T-helper 9 cell (primary cell): ENCODE data around the gene PYGO2.
"Not testable (repeated sequence)": the region's sequence is repeated elsewhere in the genome, so short reads cannot be mapped to it uniquely, and the experiment has no call there.

ENCODE experiments used
- DNase-seq: peaks from one replicate; pipeline ENCODE4 v3.0.0-alpha.2; 2020

The PYGO2 gene

DNA sequence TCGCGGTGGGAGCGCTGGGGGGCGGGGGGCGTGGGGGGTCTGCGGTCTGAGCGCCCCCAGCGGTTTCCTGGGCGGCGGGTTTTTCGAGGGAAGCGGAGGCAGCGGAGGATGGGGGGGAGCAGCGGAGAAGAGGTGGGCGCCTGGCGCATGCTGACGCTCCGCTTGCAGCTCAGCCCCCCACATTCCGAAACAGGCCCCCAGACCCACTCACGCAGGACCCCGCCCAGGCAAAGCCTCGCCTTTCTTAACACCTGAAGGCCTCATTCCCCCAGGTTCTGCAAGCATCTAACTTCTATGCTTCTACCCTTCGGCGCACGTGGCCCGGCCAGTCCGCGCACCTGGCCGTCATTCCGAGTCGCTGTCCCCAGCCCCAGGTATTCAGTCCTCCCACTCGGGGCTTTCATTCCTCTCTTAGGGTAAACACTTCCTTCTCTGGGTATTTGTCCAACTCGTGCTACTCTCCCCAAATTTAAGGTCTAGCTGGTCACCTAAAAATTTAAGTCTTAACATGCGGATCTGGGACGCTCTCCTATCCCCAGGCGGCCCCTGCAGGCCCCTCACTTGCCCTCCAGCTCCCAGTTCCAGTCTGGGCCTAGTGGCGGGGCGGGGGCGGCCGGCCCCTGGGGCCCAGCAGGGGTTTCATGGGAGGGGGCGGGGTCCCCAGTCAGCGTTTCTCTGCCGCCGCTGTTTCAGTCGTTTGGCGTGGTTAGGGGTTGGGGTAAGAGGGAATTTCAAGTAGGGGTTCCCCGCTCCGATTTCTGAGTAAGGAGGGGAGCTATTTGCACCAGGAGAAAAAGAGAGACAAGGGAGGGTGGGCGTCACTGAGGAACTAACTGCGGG lies 38.2 kb upstream of the PYGO2 start:
- peak; percentile 43 for DNase-seq

DNA sequence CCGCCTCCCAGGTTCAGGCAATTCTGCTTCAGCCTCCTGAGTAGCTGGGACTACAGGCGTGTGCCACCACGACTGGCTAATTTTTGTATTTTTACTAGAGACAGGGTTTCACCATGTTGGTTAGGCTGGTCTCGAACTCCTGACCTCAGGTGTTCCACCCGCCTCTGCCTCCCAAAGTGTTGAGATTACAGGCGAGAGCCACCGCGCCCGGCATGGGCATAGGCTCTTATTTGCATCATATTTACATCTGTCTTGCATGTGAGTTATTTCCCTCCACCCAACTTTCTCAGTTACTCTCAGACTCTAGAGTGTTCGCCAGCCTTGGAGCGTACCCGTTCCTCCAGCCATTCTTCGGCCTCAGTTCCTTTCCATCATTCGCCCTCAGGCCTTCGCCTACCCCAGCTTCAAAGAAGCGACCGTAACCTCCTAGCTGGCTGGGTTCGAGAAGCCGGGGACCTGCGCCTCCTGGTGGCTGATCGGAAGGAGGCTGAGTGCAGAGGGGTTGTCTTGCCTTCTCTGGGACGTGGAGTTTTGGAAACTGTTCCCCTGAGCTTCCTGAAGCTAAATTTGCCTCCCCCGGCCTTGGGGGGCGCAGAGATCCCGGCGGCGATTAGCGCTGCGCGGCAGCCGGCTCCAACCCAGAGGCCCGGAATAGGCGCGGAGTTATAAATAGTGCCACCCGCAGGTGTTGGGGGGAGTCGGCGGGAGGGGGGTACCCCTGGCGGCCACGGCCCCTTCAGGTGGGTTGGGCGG lies 37.4 kb upstream of the PYGO2 start:
- DNase-seq = peak; percentile 47

DNA sequence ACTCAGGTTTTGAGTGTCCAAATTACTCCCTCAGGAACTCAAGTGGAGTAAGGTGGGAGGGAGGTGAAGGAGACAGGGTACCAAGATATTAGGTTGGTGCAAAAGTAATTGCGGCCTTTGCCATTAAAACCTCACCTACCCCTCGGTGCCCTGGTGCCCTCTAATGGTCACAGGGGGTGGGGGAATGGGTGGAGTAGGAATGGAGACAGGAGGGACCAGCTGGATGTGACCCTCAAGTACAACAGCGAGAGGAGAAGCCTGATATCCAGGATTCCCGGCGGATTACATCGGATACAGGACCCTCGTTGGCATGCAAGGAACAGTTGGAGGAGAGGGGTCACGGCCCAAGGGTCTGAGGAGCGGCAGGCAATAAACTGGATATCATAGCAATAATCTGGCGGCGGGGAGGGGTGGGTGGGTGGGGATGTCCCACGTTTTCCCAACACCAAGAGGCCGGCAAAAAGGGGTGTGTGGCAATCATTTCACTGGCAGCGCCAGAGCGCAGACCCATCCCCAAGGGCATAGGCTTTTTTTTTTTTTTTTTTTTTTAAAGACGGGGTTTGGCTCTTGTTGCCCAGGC lies 36.7 kb upstream of the PYGO2 start:
- DNase-seq = no peak

DNA sequence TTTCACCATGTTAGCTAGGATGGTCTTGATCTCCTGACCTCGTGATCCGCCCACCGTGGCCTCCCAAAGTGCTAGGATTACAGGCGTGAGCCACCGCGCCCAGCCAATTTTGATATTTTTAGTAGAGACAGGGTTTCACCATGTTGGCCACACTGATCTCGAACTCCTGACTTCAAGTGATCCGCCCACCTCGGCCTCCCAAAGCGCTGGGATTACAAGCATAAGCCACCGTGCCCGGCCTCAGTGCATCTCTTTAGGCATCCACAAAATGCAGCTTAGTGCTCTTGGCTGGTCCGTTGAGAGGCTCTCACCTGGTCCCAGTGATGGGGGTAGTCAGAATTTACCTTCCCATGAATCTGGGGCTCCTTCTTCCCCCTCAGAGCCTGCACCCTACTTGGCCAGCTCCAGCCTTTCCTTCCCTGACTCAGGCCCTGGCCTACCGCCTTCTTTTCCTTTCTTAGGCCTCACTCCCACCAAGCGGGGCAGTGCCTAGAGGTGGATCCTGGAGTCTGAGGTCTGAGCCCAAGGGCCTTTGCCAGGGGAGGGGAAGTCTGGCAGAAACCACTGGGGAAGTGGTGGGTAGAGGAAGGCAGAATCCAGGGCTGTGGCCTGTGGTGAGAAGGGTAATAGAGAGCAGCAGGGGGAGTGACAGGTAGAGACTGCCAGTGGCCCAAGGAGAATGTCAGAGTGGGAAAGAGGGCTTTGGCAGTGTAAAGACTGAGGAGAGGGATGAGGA lies 35.6 kb upstream of the PYGO2 start:
- DNase-seq = no peak

DNA sequence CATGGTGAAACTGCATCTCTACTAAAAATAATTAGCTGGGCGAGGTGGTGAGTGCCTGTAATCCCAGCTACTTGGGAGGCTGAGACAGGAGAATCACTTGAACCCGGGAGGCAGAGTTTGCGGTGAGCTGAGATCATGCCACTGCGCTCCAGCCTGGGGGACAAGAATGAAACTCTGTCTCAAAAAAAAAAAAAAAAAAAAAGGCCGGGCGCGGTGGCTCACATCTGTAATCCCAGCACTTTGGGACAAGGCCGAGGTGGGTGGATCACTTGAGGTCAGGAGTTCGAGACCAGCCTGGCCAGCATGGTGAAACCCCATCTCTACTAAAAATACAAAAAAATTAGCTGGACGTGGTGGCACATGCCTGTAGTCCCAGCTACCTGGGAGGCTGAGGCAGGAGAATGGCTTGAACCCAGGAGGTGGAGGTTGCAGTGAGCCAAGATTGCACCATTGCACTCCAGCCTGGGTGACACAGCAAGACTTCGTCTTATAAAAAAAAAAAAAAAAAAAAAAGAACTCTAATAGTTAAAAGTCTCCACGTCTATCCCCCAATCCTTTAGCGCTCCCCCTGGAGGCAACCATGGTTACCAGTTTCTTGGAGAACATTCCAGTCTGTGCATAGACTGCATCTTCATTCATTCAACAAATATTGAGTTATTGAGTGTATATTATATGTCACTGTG lies 33.9 kb upstream of the PYGO2 start:
- not testable (repeated sequence) for DNase-seq

DNA sequence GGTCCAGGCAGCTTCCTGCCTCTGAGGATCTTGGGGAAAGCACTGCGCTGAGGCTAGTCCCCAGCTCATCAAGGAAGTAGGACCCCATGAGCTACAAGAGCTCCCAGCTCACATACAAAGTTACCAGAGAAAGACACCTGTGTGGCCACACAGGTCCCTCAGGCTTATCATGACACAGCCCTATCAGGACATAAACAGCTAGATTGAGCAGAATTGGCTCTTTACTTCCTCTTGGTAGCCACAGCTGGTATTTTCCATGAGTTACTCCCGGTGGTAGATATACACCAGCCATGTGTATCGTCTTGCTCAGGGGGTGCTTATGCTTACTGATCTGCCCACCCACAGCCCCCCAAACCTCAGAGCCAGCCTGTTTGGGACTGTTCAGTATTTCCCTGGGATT lies 33.0 kb upstream of the PYGO2 start:
- DNase-seq = no peak

DNA sequence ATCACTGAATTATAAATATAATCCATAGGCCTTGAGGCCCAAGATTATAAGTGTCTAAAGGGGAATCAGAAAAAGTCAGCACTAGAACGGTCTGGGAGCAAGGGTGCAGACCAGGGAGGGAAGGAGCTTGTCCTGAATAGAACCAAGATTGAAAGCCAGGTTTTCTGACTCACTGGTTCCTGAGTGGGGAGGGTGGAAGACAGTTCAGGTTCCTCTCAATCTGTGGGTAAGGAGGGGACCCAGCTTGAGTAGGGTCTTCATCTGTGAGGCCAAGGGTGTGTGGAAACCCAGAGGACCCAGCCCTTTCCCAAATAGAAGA lies 32.6 kb upstream of the PYGO2 start:
- no peak for DNase-seq

DNA sequence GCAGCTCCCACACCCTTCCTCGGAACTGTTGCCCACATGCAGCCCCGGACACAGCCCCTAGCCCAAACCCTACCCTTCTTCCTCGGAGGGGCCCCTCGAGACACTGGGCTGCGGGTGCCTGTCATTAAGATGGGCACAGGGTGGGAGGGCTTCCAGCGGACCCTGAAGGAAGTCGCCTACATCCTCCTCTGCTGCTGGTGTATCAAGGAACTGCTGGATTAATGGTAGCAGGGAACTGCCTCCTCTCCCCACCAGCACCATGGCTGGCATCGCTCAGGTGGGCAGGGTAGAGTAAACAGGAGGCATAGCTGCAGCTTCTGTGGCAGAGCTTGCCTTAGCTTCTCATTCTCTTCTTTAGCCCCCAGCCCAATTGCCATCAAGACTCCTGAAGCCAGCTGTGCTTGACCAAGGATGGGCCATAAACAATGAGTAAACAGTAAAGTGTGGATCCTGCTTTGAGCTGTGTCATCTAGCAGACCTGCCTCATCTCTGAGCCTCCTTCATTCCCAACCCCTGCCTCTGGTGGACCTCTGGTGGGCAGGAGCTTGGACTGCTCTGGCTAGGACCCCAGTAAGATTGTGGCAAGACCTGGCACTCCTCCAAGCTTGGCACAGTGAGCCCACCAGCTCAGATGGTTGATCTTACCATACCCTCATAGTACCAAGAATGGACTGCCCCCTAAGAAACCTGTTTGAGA lies 32.1 kb upstream of the PYGO2 start, which contains the start of gene LENEP:
Gene LENEP, plus strand, starts transcription at position 15 of the 697 bp plus-strand sequence. Its CDS starts 22 bp downstream, at position 37.
- DNase-seq = no peak

DNA sequence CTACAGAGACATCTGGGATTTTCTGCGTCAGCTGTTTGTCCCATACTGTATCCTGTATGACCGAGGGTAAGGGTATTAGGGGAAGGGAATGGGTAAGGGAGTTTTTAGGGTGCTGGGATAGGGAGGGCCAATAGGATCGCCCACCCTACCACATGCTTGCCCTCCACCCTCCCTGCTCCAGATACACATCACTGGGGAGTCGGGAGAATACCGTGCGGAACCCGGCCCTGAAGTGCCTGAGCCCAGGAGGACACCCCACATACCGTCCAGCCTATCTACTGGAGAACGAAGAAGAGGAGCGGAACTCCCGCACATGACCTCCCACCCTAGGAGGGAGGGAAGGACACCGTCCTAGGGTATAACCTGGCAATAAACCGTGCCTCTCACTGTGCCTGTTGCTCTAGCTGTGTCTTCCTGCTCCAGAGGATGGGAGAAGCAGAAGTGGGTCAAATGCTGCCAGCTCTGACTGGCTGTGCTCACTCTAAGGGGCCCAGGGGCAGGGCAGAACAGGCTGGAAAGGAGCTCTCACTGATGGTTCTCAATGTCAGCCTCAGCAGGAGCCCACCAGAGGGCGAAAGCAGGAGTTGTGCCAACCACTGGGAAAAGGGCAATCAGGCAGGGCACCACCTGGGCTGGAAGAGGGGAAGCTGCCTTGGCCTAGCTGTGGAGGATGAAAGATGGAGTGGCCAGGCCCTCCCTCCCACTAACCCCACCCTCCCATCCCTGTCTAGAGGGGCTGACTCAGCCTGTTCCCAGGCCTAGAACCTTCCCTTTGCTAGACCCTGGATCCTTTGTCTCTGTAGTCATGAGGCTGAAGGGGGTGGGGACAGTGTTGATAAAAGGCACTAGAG lies 31.4 kb upstream of the PYGO2 start:
- no peak for DNase-seq

DNA sequence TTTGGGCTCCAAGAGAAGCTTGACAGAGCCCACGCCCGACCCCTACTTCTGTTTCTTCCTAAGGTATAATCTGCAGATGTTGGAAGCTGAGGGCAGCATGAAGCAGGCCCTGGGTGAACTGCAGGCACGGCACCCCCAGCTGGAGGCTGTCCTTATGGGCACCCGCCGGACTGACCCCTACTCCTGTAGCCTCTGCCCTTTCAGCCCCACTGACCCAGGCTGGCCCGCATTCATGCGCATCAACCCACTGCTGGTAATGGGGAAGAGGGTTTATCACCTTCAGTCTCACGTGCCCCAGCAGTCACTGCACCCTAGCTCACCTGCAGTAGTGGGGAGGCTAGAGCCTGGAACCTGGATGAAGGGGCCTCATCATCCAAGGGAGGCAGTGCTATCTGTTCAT lies 28.7 kb upstream of the PYGO2 start:
- DNase-seq = no peak

DNA sequence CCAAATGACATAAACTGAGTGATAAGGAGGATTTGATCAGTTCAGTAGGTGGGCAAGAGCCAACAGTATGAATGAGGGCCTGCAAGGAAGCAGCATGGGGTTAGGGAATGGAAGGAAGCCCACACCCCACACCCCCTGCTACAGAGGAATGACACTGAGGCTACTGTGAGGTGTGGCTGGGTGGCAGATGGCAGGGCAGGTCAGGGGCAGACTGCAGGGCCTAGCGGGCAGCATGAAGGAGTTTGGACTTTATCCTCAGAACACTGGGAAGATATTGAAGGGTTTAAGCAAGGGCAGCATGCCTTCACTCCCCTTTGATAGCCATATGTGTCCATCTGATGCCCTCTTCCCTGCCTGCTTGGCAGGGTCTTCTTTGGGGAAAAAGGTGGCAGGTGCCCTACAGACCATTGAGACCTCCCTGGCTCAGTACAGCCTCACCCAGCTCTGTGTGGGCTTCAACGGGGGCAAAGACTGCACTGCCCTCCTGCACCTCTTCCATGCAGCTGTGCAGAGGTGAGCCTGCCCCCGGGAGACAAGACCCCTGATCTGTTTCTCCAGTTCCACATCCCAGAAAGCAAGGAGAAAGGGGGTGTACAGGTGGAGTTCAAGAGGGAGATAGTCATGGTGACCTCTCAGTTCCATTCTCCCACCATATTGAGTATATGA lies 27.7 kb upstream of the PYGO2 start:
- DNase-seq = no peak

DNA sequence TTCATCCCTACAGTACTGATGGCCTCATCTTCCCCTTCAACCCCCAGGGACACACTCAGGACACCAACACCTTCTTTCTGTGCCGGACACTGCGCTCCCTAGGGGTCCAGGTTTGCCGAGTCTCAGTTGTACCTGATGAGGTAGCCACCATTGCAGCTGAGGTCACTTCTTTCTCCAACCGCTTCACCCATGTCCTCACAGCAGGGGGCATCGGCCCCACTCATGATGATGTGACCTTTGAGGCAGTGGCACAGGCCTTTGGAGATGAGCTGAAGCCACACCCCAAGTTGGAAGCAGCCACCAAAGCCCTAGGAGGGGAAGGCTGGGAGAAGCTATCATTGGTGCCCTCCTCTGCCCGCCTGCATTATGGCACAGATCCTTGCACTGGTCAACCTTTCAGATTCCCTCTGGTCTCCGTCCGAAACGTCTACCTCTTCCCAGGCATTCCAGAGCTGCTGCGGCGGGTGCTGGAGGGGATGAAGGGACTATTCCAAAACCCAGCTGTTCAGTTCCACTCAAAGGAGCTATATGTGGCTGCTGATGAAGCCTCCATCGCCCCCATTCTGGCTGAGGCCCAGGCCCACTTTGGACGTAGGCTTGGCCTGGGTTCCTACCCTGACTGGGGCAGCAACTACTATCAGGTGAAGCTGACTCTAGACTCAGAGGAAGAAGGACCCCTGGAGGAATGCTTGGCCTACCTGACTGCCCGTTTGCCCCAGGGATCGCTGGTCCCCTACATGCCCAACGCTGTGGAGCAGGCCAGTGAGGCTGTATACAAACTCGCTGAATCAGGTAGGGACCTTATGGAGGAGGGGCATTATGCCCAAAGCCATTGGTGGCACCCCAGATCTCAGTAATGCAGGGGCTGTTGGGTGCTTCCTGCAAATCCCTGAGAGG lies 26.7 kb upstream of the PYGO2 start:
- DNase-seq = no peak

DNA sequence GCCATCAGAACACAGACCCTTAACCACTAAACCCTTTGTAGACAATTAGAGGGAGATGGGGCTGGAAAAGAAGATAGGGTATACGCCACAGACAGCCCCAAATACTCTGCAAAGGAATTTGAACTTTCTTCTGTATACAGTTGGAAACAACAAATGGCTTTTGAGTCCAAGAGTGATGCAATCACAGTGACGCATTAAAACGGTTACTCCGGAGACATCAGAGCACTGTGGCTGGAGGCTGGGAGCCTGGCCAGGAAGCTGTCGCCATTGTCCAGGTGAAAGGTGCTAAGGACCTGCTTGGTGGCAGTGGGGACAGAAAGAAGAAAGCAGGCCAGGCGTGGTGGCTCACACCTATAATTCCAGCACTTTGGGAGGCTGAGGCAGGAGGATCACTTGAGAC lies 25.7 kb upstream of the PYGO2 start:
- no peak for DNase-seq

DNA sequence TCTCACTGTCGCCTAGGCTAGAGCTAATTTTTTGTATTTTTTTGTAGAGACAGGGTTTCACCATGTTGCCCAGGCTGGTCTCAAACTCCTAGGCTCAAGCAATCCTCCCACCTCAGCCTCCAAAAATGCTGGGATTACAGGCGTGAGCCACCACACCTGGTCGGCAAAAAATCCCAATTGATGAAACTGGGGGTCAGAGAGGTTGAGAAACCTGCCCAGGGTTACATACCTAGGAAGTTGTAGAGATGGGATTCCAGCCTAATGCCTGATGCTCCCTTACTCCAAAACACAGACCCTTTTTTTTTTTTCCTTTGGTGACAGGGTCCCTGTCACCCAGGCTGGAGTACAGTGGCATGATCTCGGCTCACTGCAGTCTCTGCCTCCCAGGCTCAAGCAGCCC lies 25.2 kb upstream of the PYGO2 start:
- not testable (repeated sequence) for DNase-seq

DNA sequence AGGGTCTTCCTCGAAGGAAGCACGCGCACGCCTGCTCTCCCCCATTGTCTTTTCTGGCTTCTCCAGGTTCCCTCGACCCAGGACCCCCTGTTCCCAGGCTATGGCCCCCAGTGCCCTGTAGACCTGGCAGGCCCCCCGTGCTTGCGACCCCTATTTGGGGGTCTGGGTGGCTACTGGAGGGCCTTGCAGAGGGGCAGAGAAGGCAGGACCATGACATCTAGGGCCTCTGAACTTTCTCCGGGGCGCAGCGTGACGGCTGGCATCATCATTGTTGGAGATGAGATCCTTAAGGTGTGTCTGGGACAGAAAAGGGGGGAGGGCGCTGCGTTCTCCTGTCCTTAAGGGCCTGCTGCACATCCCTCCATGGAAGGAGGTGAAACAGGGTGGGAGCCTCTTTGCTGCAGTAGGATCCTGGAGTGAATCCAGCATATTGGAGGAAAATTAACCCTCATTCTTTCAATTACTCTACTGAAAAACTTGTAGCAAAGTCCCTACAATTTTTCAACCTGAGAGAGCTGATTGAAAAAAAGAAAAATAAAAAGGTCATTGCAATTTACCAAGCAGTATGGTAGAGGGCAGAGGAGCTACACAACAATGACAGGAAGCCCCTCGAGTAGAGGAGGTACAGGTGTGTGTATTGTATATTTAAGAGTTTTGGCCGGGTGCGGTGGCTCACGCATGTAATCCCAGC lies 22.3 kb upstream of the PYGO2 start:
- DNase-seq = no peak

DNA sequence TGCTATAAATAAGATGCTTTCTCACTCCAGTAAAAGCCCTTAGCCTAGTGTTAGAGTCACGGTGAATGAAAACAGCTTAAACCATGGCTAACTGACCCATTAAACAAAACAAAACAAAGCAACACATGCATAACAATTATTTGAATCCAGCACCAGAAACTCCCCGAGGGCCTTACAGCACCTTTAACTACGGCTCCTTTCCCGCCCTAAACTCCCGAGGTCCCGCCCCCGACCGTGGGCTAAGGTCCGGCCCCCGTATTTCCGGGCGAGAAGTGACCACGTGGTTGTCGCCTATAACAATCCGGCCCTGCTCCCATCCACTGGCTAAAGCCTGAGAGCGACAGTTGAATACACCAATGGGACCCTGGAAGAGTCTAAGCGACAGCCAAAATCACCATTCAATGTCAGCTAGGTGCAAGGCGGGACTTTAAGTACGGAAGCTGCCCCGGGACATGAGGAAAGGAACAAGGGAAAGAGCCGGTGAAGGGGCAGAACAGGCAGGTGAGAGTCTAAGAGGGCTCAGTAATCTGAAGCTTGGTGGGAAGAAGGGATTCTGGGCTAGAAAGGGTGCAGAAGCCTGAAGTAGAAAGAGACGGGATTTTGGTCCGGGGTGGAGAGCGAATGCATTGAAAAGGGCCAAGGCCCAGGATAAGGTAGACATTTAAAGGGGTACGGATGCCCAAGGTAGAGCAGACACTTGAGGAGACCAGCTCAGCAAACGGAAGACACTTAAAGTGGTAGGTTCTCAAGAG lies 21.5 kb upstream of the PYGO2 start, which contains the start of gene FLAD1:
Gene FLAD1, plus strand, starts transcription at position 448 of the 752 bp plus-strand sequence. CDS start 351 bp downstream, outside the sequence.
- DNase-seq = peak; percentile 90

DNA sequence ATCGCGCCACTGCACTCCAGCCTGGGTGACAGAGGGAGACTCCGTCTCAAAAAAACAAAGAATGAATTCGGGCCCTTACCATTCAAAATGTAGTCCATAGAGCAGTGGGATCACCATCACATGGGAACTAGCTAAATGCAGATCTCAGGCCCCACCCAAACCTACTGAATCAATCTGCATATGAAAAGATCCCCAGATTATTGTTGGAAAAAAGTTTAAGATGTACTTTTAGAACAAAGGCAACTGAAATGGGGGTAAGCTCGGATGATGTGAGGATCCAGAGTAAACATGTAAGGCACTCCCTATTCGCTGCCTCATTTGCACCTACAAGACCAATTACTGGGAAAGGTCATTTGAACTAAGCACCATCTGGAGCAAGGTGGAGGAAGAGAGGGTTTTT lies 20.8 kb upstream of the PYGO2 start:
- DNase-seq = no peak

DNA sequence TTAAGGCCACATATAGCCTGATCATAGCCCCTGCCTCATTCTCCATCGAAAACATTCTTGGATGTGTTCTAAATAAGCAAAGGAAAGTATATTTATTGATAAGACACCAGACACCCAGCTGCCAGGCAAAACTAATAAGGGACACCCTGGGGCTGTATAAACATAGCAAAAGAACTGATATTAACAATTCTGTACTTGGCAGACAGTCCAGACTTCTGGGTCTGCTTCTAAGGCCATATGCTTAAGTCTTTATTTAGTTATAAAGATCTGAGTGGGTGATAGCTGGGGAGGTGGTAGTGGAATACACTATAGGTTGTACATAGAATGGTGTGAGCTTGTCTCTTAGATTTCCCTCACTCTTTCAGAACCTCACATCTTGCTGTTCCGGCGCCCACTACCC lies 16.8 kb upstream of the PYGO2 start:
- DNase-seq = no peak
